HCT116 (cell line): ENCODE measurements around the gene GSG1L. TPM values are rescaled to one million over a fixed set of nuclear protein-coding genes. Genes with fewer than 3 reads are reported as not detected.

Experiments used
- ATAC-seq: fragments of 200-7000 bp; cut with Tn5 transposase; 2 replicates; pipeline ENCODE4 v1.9.1; 2020; ENCODE audit warnings: mild to moderate bottlenecking, moderate library complexity
- BruUV-seq: library from RNA; stranded (reverse); fragments of 400-500 nt; replicated peaks from 2 replicates; lab custom pipeline; 2021; lab: Mats Ljungman, UMichigan
- CTCF ChIA-PET: fragments of 300-600 bp; sonication (Branson Sonifier 250); formaldehyde crosslinking; loops from one replicate; lab custom pipeline; 2021; ENCODE audit warnings: antibody characterized with exemption; lab: Charles Lee
- POLR2A ChIA-PET: fragments of 300-600, 350-600 bp; sonication (Branson Sonifier 250); formaldehyde crosslinking; loops from one replicate; lab custom pipeline; 2021; ENCODE audit warnings: antibody characterized with exemption; lab: Charles Lee
- RAD21 ChIA-PET, 2 experiments: fragments of 300-600 bp; sonication (Branson Sonifier 250); formaldehyde crosslinking; loops; one replicate each; lab custom pipeline; 2023; ENCODE audit warnings: low total read pairs in 2 of 2; ENCODE audit not compliant: uncharacterized antibody in 2 of 2, unreplicated experiment in 2 of 2, low non-redundant PET in 1 of 2; lab: Charles Lee
- DNase-seq: peaks from one replicate; pipeline ENCODE4 v3.0.0-alpha.2; 2010; ENCODE audit warnings: low read depth, low spot score
- H2AFZ ChIP-seq: fragments of 200-600 bp; shearing (Covaris generic), sonication (generic); 2 replicates; pipeline ENCODE4 v1.6.1; 2017; ENCODE audit warnings: low read depth, mixed run types, mixed read lengths, antibody characterized with exemption, low read length; ENCODE audit not compliant: poor library complexity, severe bottlenecking
- H3K27ac ChIP-seq: 2 replicates; pipeline ENCODE4 v1.5.1; 2012; ENCODE audit warnings: low read depth, low read length
- H3K27me3 ChIP-seq: fragments of 200-600 bp; sonication (generic); 2 replicates; pipeline ENCODE4 v1.6.1; 2016; ENCODE audit warnings: mixed run types, low read length, mixed read lengths; ENCODE audit not compliant: insufficient read depth
- H3K36me3 ChIP-seq, 2 experiments: fragments of 200-500 bp in 1 of 2; fragments of 200-600 bp in 1 of 2; sonication (Bioruptor generic) in 1 of 2; sonication (generic) in 1 of 2; 2 replicates each; pipeline versions ENCODE4 v1.5.1 to v1.6.1; 2014 to 2016; ENCODE audit warnings: low read length in 2 of 2, inconsistent platforms in 1 of 2, mixed read lengths in 1 of 2, mixed run types in 1 of 2; ENCODE audit not compliant: insufficient read depth in 2 of 2, control insufficient read depth in 1 of 2
- H3K4me1 ChIP-seq, 2 experiments: fragments of 200-600 bp in 1 of 2; sonication (generic) in 1 of 2; 2 replicates each; pipeline versions ENCODE4 v1.5.1 to v1.6.1; 2012 to 2017; ENCODE audit warnings: low read length in 2 of 2, inconsistent platforms in 1 of 2, mild to moderate bottlenecking in 1 of 2, mixed read lengths in 1 of 2, mixed run types in 1 of 2, moderate library complexity in 1 of 2; ENCODE audit not compliant: insufficient read depth in 2 of 2, control insufficient read depth in 1 of 2
- H3K4me2 ChIP-seq: fragments of 200-600 bp; sonication (generic); 2 replicates; pipeline ENCODE4 v1.6.1; 2017; ENCODE audit warnings: mixed run types, low read length, mixed read lengths
- H3K4me3 ChIP-seq, 2 experiments: fragments of 200-600 bp in 1 of 2; sonication (generic) in 1 of 2; replicated peaks in 1 of 2; 2 replicates each; pipeline ENCODE4 v1.5.1; 2011 to 2016; ENCODE audit warnings: low read length in 2 of 2, control low read depth in 1 of 2, low read depth in 1 of 2, mild to moderate bottlenecking in 1 of 2, mixed read lengths in 1 of 2, mixed run types in 1 of 2
- H3K79me2 ChIP-seq: fragments of 200-600 bp; sonication (generic); 2 replicates; pipeline ENCODE4 v1.6.1; 2017; ENCODE audit warnings: mild to moderate bottlenecking, mixed run types, low read length, moderate library complexity, mixed read lengths; ENCODE audit not compliant: insufficient read depth
- H3K9ac ChIP-seq: fragments of 200-600 bp; sonication (generic); 2 replicates; pipeline ENCODE4 v1.6.1; 2016; ENCODE audit warnings: low read length, mixed read lengths
- H3K9me2 ChIP-seq: fragments of 200-600 bp; sonication (generic), shearing (Covaris generic); 2 replicates; pipeline ENCODE4 v1.6.1; 2017; ENCODE audit warnings: mixed run types, mild to moderate bottlenecking, moderate library complexity; ENCODE audit not compliant: insufficient read depth
- H3K9me3 ChIP-seq, 2 experiments: fragments of 200-500 bp in 1 of 2; fragments of 200-600 bp in 1 of 2; sonication (Bioruptor generic) in 1 of 2; sonication (generic) in 1 of 2; 2 replicates each; pipeline ENCODE4 v1.6.1; 2014 to 2017; ENCODE audit warnings: low read length in 2 of 2, mixed read lengths in 2 of 2, inconsistent platforms in 1 of 2, low read depth in 1 of 2, mild to moderate bottlenecking in 1 of 2, mixed run types in 1 of 2, moderate library complexity in 1 of 2; ENCODE audit not compliant: control insufficient read depth in 1 of 2, insufficient read depth in 1 of 2
- H4K20me1 ChIP-seq: fragments of 200-600 bp; sonication (generic), shearing (Covaris generic); 2 replicates; pipeline ENCODE4 v1.6.1; 2017; ENCODE audit warnings: mixed run types, mild to moderate bottlenecking, moderate library complexity; ENCODE audit not compliant: insufficient read depth
- EGR1 ChIP-seq: IDR thresholded peaks from 2 replicates; pipeline ENCODE4 v1.6.1; 2012; ENCODE audit warnings: low read depth
- ELF1 ChIP-seq: IDR thresholded peaks from 2 replicates; pipeline ENCODE4 v1.6.1; 2012; ENCODE audit warnings: low read depth, borderline replicate concordance
- EZH2phosphoT487 ChIP-seq: fragments of 200-600 bp; IDR thresholded peaks from 2 replicates; pipeline ENCODE4 v1.6.1; 2018; ENCODE audit warnings: antibody characterized with exemption, borderline replicate concordance
- FOSL1 ChIP-seq: IDR thresholded peaks from 2 replicates; pipeline ENCODE4 v1.6.1; 2012; ENCODE audit warnings: low read depth
- POLR2A ChIP-seq: IDR thresholded peaks from 2 replicates; pipeline ENCODE4 v1.7.0; 2011; ENCODE audit warnings: borderline replicate concordance; ENCODE audit not compliant: insufficient read depth, insufficient read length; ENCODE audit errors: extremely low read depth
- POLR2AphosphoS5 ChIP-seq: IDR thresholded peaks from 2 replicates; pipeline ENCODE4 v1.6.1; 2011; ENCODE audit warnings: mild to moderate bottlenecking, low read depth, low read length, moderate library complexity
- SIN3A ChIP-seq: IDR thresholded peaks from 2 replicates; pipeline ENCODE4 v1.6.1; 2012; ENCODE audit warnings: low read depth
- SP1 ChIP-seq: IDR thresholded peaks from 2 replicates; pipeline ENCODE4 v1.6.1; 2012; ENCODE audit warnings: low read depth
- SRF ChIP-seq: IDR thresholded peaks from 2 replicates; pipeline ENCODE4 v1.6.1; 2012; ENCODE audit warnings: low read depth
- TCF7L2 ChIP-seq: IDR thresholded peaks from 2 replicates; pipeline ENCODE4 v1.7.0; 2011; ENCODE audit warnings: borderline replicate concordance, inconsistent platforms; ENCODE audit not compliant: insufficient read depth, insufficient read length; ENCODE audit errors: extremely low read depth
- YY1 ChIP-seq: IDR thresholded peaks from 2 replicates; pipeline ENCODE4 v1.6.1; 2011; ENCODE audit warnings: low read length, low read depth, moderate library complexity, mild to moderate bottlenecking; ENCODE audit not compliant: insufficient replicate concordance; ENCODE audit errors: extremely low read depth
- ZBTB33 ChIP-seq: IDR thresholded peaks from 2 replicates; pipeline ENCODE4 v1.6.1; 2011; ENCODE audit warnings: mild to moderate bottlenecking, low read length, moderate library complexity; ENCODE audit not compliant: insufficient replicate concordance; ENCODE audit errors: extremely low read depth
- ZFX ChIP-seq: fragments of 450-650 bp; IDR thresholded peaks from 2 replicates; pipeline ENCODE4 v1.6.1; 2017
- ZNF274 ChIP-seq: fragments of 200-500 bp; sonication (Bioruptor generic); IDR thresholded peaks from 2 replicates; pipeline ENCODE4 v1.6.1; 2014; ENCODE audit warnings: mild to moderate bottlenecking, low read depth, low read length, inconsistent platforms
- intact Hi-C: fragments of 100-400 bp; cut with micrococcal nuclease; formaldehyde crosslinking; loops from 2 replicates; pipeline ENCODE4 v1.10.0; 2022
- total RNA-seq: library from RNA; stranded (reverse); gene quantifications from one replicate; pipeline ENCODE4 v1.2.1, GENCODE V29; 2021; ENCODE audit not compliant: unreplicated experiment
- TF ChIP-seq, protein P1 (sequence below): IDR thresholded peaks from 2 replicates; pipeline ENCODE4 v1.6.1; 2012
- TF ChIP-seq, protein P2 (sequence below): IDR thresholded peaks from 2 replicates; pipeline ENCODE4 v1.6.1; 2012; ENCODE audit warnings: low read depth
- TF ChIP-seq, protein P3 (sequence below), 3 experiments: fragments of 200-600 bp in 1 of 3; sonication (generic) in 1 of 3; IDR thresholded peaks in 2 of 3; conservative IDR thresholded peaks in 1 of 3; 2 replicates each; pipeline ENCODE4 v1.5.1; 2012 to 2017; ENCODE audit warnings: low read depth in 2 of 3, low read length in 2 of 3, antibody characterized with exemption in 1 of 3, borderline replicate concordance in 1 of 3, control low read depth in 1 of 3, mild to moderate bottlenecking in 1 of 3, mixed read lengths in 1 of 3, mixed run types in 1 of 3, moderate library complexity in 1 of 3; ENCODE audit not compliant: insufficient read depth in 1 of 3
- TF ChIP-seq, protein P4 (sequence below): IDR thresholded peaks from 2 replicates; pipeline ENCODE4 v1.6.1; 2012

GSG1L gene
- total RNA-seq, 1 experiment from 2014 or later = not detected

- no TSS peak for BruUV-seq
- RAD21 ChIA-PET = no interaction called here
Measured at GRCh38 chr16:28038409-28038808, 25.1 kb downstream of the GSG1L start.

More at GRCh38 chr16:28038409-28038808, 25.1 kb downstream of the GSG1L start:
- intact Hi-C loops = no loop called here
- no peak overlapping the region for H3K27ac ChIP-seq
- H3K4me3 ChIP-seq = no peak overlapping the region
- peaks cover 34% of the 10 kb centered on the region for H3K27me3 ChIP-seq
- no peaks in the 10 kb centered on the region for H3K79me2 ChIP-seq
- H3K9ac ChIP-seq = no peak overlapping the region
- DNase-seq = no peak
- no peak overlapping the region for H3K4me2 ChIP-seq
- H3K9me2 ChIP-seq = no peaks in the 10 kb centered on the region
- H3K4me1 ChIP-seq = no peaks in the 10 kb centered on the region
- no peak for TF ChIP-seq SIN3A
- TF ChIP-seq SP1 = no peak
- no peak for TF ChIP-seq POLR2A
- no peak for TF ChIP-seq ZBTB33
- TF ChIP-seq ELF1 = no peak
- TF ChIP-seq, protein P1, sequence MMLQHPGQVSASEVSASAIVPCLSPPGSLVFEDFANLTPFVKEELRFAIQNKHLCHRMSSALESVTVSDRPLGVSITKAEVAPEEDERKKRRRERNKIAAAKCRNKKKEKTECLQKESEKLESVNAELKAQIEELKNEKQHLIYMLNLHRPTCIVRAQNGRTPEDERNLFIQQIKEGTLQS = no peak
- TF ChIP-seq TCF7L2 = no peak
- no peak for TF ChIP-seq YY1
- TF ChIP-seq FOSL1 = no peak
- TF ChIP-seq EZH2phosphoT487 = no peak
- TF ChIP-seq ZNF274 = no peak
- no peak for TF ChIP-seq POLR2AphosphoS5
- TF ChIP-seq, protein P2, sequence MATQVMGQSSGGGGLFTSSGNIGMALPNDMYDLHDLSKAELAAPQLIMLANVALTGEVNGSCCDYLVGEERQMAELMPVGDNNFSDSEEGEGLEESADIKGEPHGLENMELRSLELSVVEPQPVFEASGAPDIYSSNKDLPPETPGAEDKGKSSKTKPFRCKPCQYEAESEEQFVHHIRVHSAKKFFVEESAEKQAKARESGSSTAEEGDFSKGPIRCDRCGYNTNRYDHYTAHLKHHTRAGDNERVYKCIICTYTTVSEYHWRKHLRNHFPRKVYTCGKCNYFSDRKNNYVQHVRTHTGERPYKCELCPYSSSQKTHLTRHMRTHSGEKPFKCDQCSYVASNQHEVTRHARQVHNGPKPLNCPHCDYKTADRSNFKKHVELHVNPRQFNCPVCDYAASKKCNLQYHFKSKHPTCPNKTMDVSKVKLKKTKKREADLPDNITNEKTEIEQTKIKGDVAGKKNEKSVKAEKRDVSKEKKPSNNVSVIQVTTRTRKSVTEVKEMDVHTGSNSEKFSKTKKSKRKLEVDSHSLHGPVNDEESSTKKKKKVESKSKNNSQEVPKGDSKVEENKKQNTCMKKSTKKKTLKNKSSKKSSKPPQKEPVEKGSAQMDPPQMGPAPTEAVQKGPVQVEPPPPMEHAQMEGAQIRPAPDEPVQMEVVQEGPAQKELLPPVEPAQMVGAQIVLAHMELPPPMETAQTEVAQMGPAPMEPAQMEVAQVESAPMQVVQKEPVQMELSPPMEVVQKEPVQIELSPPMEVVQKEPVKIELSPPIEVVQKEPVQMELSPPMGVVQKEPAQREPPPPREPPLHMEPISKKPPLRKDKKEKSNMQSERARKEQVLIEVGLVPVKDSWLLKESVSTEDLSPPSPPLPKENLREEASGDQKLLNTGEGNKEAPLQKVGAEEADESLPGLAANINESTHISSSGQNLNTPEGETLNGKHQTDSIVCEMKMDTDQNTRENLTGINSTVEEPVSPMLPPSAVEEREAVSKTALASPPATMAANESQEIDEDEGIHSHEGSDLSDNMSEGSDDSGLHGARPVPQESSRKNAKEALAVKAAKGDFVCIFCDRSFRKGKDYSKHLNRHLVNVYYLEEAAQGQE = no peak
- TF ChIP-seq, protein P3, sequence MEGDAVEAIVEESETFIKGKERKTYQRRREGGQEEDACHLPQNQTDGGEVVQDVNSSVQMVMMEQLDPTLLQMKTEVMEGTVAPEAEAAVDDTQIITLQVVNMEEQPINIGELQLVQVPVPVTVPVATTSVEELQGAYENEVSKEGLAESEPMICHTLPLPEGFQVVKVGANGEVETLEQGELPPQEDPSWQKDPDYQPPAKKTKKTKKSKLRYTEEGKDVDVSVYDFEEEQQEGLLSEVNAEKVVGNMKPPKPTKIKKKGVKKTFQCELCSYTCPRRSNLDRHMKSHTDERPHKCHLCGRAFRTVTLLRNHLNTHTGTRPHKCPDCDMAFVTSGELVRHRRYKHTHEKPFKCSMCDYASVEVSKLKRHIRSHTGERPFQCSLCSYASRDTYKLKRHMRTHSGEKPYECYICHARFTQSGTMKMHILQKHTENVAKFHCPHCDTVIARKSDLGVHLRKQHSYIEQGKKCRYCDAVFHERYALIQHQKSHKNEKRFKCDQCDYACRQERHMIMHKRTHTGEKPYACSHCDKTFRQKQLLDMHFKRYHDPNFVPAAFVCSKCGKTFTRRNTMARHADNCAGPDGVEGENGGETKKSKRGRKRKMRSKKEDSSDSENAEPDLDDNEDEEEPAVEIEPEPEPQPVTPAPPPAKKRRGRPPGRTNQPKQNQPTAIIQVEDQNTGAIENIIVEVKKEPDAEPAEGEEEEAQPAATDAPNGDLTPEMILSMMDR (IDR thresholded peaks at IDR 0.05 in 2 of 3, conservative IDR thresholded peaks at IDR 0.05 in 1 of 3; ENCODE audit: borderline replicate concordance in 1 of 3, insufficient read depth in 1 of 3, low read depth in 2 of 3, low read length in 2 of 3) = no peak
- no peak for TF ChIP-seq EGR1
- no peak for TF ChIP-seq ZFX
- no peak for TF ChIP-seq SRF
- TF ChIP-seq, protein P4, sequence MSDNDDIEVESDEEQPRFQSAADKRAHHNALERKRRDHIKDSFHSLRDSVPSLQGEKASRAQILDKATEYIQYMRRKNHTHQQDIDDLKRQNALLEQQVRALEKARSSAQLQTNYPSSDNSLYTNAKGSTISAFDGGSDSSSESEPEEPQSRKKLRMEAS = no peak
- TF ChIP-seq, all 23 proteins: peak for 0
- H4K20me1 ChIP-seq = no peaks in the 10 kb centered on the region
- H3K9me3 ChIP-seq = no peaks in the 10 kb centered on the region
- no peaks in the 10 kb centered on the region for H3K36me3 ChIP-seq
- CTCF ChIA-PET = no interaction called here
- ATAC-seq = no peak
- POLR2A ChIA-PET = no interaction called here
- H2AFZ ChIP-seq = no peak overlapping the region
